HG03066 (cell line): ENCODE results near the gene PP2D1.
"Not testable (repeated sequence)": the region's sequence is repeated elsewhere in the genome, so short reads cannot be mapped to it uniquely, and the experiment has no call there.

Experiments used
- ATAC-seq: cut with Tn5 transposase; IDR thresholded peaks from one replicate; pipeline ENCODE4 v1.9.1; 2021; ENCODE audit warnings: low read depth; ENCODE audit not compliant: unreplicated experiment

PP2D1 gene

DNA sequence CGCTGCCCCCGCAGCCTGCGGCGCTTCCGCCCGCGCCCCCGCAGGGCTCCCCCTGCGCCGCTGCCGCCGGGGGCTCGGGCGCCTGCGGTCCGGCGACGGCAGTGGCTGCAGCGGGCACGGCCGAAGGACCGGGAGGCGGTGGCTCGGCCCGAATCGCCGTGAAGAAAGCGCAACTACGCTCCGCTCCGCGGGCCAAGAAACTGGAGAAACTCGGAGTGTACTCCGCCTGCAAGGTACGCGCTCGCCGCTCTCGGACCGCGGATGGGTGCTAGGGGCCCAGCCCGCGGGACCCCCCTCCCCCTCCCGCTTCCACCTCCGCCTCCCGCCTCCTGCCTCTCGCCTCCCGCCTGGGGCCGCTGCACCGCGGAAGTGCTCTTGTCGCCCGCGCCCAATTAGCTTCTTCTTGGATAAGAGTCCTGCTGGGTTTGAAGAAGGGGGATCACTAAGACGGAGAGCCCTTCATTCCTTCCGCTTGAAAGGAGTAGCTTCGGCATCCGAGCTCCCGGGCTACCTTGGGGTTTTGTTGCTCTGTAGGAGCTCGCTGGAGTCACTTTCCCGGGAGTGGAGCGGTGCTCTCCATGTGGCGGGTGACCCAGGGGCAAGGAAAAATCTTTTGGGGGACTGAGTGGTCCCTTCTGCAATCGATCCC lies 28.6 kb upstream of the PP2D1 start:
- peak; percentile 43 for ATAC-seq

DNA sequence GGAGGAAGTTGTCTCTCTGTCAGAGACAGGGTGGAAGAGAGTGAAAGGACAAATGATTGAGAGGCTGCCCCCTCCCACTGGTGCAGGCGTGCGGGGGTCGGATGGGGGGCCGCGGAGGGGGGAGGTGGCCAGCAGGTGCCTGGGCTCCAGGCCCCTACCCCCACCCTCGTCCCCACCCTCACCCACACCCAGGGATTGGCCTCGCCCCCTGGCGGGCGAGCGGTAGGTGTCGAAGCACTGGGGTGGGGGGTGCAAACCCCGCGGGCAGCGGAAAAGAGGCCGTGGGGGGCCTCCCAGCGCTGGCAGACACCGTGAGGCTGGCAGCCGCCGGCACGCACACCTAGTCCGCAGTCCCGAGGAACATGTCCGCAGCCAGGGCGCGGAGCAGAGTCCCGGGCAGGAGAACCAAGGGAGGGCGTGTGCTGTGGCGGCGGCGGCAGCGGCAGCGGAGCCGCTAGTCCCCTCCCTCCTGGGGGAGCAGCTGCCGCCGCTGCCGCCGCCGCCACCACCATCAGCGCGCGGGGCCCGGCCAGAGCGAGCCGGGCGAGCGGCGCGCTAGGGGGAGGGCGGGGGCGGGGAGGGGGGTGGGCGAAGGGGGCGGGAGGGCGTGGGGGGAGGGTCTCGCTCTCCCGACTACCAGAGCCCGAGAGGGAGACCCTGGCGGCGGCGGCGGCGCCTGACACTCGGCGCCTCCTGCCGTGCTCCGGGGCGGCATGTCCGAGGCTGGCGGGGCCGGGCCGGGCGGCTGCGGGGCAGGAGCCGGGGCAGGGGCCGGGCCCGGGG lies 27.9 kb upstream of the PP2D1 start, which contains the start of gene KAT2B:
Gene KAT2B, plus strand, starts transcription at position 682 of the 783 bp plus-strand sequence. Its CDS starts 32 bp downstream, at position 714.
- peak; percentile 42 for ATAC-seq

DNA sequence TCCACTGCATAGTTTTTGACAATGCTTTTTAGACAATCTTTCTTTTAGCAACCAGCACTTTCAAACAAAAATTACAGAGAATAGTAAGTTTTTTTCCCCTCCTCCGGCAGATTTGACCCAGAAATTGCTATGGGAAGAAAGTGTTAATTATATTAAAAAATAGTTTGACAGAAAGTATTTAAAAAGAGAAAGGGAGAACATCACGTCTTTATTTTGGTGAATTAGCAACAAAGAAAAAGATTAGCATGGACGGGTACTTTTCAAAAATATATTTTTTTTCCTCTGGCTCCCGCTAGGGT lies 27.4 kb upstream of the PP2D1 start:
- ATAC-seq, result no peak

DNA sequence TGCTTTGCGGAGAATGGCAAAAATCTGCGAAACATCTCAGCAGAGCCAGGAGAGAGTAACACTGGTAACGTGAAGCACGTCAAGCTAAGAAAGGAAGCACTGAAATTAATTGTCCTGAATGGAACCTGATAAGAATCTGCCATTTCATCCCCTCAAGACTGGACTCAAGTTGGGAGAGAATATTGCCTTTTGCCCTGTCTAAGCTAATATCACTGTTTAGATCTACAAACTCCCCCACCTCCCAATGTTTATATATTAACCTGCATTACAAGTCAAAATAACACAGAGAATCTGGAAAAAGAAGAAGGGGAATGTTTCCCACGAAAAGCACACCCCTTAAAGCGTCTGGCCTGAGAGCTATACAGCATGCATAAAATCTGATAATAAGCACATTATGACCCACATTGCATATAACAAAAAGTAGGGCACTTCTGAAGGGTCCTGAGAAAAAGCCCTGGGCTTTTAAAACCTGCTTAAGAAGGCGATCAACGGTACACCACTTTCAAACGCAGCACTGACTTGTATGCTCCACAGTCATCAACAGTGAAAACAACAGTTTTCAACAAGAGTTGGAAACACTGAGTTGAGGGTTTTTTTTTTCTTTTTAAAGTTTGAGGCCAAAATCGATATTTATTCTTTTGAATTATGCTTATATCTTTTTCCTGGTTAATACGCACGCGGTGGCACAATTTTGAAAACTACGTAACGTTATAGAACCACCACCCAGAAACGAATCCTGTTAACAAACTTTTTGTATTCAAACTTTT lies 26.8 kb upstream of the PP2D1 start:
- no peak for ATAC-seq

DNA sequence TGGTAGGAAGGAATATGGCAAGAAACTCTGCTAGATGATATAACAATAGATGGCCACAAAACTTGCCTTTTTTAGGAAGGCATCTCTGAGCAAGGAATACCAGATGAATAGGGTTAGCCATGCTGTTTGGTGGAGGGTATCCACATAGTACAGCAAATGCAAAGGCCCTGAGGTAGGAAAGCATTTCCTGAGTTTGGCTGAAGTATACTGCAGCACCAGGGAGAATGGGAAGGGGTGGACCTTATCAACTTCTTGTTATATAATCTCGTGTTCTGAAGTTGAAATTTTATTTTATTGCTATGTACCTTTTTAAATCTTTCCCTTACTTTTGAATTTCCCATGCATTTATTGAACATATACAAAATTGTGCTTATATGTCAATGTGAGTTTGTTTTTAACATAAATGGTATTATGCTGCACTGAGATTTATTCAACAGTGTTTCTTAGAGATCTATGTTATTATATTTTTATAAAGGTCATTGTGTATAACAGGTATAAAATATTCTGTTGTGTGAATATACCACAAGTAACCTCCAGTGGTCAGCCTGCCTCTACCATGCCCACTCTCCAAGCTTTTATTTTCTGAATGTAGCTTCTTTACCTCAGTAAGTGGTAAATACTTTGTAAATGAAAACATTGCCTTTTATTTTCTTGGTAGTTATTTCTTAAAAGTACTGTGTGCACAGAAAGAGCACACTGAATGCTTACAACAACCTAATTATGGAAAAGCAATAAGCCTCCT lies 25.4 kb upstream of the PP2D1 start:
- no peak for ATAC-seq

DNA sequence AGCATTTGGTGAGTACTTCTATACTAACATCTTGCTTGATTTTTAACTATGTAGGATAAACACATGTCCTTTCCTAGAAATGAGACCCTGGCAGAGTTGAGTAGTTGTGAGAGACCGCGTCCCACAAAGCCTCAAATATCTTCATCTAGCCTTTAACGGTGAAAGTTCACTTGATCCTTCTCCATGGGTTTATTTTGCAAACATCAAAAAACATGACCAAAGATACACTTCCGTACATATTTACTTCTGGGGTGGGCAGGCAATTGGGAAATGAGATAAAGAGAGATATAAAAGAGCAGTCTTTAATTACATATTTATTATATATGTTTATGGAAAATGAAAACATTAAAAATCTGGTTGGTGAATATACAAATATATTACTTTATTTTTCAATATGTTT lies 23.0 kb upstream of the PP2D1 start:
- no peak for ATAC-seq

DNA sequence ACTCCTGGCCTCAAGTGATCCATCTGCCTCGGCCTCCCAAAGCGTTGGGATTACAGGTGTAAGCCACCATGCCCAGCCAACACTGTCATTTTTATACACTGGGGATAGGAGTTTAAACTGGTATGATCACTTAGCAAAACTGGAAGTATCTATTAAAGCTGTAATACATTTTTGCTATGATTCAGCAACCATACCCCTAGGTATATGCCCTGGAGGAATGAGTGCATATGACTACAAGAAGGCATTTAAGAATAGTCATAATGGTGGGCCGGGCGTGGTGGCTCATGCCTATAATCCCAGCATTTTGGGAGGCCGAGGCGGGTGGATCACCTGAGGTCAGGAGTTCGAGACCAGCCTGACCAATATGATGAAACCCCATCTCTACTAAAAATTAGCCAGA lies 19.9 kb upstream of the PP2D1 start:
- not testable (repeated sequence) for ATAC-seq

DNA sequence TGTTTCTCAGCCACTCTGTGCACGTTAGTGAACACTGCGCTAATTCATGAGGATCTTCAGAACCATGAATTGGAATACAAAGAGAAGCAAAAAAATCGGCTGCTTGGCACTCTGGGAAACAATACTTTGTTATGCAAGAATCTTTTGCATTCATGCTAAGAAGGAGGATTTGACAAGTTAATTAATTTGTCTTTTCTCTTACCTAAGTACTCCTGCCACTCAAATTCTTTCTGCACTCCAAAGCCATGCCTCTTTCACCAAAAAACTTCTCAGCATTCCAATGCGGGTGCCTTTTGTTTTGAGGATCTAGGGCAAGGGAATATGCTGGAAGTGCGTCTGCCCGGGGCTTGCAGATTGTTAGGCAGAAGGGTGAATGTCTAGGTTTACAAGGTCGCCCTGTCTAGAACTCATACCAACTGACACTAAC lies 16.9 kb upstream of the PP2D1 start:
- no peak for ATAC-seq

DNA sequence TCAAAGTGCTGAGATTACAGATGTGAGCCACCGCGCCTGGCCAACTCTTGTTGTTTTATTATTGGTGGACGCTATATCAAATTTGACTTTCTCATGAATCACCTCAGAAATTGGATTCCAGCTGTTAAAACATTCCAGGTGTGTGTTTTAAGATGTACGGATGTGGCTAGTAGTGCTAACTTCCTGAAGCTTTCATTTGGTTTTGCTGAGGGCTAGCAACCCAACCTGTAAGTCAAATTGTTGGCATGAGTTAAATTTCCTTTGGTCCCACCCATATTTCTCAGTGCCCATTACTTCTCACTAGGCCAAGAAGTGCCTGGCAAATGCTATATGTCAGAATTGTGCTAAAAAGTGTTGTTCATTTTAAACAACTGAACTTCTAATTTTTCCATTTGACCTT lies 15.1 kb upstream of the PP2D1 start:
- no peak for ATAC-seq

DNA sequence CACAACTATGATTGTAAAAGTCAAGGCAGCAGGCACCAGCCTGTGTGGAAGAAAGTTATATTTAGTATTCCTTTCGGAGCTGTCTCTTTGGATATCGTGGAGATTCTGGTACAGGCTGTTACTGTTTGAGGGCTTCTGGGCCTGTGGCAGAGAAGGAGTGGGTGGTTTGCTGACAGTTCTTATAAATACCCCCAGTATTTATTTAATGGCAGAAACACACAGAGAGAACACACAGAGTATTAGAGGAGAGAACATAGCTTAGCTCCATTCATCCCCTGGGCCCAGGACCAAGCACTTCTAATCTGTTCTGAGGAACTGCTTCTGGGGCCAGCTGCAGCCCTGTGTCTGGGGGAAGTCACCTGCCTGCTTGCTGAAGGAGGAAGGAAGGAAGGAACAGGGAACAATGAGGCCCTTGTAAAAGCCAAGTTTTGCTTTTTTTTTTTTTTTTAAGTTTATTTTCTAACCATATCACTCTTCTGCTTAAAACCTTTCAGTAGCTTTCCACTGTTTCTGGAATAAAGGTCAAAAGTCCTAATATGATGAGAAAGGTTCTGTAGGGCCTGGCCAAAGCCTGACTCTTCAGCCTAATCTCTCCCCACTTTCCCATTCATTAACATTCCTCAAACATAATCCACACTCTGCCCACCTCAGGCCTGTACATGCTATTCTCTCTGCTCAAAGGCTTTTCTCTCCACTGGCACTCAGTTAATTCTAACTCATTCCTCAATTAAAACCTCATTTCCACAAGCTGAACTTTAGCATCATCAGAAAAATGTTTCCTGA lies 11.8 kb upstream of the PP2D1 start:
- no peak for ATAC-seq

DNA sequence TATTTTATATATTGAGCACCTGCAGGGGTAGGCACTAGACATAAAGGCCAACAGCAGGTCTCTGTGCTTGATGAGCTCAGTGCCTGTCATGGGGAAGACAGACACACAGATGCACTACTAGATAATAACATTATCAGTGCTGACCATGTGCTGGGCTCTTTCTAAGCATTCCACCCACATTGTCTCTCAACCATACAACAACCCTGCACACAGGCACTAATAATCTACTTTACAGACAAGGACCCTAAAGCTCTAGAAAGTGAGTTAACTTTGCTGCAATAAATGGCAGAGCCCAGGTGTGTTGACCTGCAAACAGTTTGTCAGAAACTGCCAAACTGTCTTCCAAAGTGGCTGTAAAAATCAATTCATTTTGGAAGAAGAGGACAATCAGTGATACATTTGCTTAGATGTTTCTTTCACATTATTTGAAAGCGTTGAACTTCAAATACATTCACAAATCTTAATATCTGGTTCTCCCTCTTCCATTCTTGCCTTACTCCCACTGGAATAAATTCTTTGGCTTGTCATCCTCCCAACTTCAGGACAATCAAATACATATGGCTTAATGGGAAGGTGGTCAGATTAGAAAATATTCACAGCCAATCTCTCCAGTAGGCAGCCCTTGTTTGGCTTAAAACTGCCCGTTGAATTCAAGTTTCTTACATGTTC lies 11.0 kb upstream of the PP2D1 start:
- no peak for ATAC-seq

DNA sequence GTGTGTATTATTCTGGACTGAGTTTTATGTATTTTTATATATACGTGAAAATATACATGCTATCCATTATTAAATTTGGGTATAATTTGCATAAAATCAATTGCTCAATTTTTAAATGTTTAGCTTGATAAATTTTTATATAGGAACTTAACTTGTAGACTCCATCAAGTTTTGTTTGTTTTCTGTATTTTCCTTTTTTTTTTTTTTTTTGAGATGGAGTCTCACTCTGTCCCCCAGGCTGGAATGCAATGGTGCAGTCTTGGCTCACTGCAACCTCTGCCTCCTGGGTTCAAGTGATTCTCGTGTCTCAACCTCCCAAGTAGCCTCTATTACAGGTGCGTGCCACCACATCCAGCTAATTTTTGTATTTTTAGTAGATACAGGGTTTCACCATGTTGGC lies 4.0 kb upstream of the PP2D1 start:
- not testable (repeated sequence) for ATAC-seq

DNA sequence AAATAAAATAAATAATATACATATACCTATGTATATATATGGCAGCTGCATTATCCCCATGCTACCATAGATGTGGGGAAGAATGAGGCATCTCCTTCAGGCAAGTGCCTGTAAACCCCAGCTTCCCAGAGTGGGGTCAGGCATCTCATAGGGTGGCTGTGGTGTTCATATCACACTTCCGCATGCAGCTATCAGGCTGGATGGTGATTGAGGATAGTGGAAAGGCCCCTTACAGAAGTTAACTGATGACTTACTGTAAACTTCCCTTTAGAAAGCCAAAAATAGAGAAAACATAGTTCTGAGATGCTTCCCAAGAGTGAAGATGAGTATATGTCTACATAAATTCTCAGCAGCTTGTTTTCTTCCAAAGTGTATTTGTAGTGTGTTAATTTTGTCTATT lies 3.5 kb upstream of the PP2D1 start:
- no peak for ATAC-seq

DNA sequence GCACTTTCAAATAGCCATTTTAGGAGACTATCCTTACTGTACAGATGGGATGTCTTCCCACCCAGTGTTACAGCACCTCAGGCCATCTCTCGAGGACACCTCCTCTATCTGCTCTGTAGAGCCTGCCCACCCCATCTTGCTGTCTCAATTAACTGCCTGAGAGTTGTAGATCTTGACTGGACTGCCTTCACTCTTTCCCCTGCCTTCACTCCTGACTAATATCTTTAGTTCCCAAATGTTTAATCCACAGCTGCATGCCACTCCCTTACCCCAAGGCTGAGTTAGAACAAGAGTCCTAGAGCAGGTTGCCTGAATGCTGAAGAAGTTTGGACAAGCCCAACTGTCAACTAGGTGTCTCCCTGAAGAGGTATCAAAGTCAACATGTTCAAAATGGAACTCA lies 1.3 kb upstream of the PP2D1 start:
- ATAC-seq, result no peak

DNA sequence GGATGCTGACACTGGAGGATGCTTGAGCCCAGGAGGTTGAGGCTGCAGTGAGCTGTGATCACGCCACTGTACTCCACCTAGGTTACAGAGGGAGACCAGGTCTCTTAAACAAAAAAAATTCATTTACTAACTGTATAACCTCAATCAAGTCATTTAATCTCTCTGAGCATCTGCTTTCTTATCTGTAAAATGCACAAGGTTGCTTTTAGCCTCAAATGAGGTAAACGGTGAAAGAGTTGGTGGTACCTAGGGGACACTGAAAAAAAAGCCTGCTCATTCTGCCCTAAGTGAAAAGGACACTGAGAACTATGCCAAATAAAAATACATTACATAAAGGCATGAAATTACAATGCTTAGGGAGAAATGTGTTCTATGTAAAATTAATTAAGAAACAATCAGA lies 3.4 kb downstream of the PP2D1 start:
- no peak for ATAC-seq

DNA sequence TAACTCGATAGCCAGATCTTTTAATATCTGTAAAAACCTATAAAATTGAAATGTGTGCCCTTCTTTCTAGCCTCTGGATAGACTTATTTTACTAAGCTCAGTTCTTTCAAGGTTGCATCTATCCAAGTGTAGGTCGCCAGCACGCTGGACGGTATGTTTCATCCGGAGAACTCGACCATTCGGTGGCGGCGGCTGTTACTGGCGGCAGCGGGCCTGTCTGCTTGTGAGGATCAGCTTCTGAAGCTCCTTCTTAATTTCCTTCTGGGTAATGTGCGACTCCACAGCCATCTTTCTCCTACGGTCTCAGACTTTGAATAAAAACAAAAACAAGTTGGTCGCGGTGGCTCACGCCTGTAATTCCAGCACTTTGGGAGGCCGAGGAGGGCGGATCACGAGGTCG lies 4.1 kb downstream of the PP2D1 start:
- no peak for ATAC-seq

DNA sequence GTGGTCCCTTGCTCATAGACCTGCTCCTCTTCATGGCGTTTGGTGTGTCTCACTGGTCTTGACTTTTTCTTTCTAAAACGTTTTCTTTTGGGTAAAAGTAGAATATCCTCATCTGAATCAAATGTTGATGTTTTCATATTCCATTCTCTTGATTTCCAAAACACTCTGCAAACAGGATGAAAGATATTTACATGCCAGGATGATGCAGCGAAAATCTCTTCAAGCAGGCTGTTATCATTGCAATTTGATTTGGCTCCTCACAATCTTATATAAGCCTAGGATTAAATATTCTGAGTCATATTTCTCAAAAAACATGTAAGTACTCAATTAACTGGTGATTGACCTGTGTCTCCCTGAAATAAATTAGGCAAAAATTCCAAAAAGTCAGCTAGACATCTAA lies 10.1 kb downstream of the PP2D1 start:
- ATAC-seq, result no peak

DNA sequence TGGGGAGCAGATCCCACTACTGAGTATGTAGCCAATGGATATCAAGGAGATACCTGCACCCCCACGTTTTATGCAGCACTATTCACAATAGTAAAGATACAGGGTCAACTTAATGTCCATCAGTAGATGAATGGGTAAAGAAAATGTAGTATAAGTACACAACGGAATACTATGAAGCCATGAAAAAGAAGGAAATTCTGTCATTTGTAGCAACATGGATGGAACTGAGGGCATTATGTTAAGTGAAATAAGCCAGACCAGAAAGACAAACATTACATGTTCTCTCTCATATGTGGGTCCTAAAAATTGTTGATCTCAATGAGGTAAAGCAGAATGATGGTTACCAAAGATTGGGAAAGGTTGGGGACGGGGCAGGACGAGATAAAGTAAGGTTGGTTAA lies 14.6 kb downstream of the PP2D1 start:
- no peak for ATAC-seq

DNA sequence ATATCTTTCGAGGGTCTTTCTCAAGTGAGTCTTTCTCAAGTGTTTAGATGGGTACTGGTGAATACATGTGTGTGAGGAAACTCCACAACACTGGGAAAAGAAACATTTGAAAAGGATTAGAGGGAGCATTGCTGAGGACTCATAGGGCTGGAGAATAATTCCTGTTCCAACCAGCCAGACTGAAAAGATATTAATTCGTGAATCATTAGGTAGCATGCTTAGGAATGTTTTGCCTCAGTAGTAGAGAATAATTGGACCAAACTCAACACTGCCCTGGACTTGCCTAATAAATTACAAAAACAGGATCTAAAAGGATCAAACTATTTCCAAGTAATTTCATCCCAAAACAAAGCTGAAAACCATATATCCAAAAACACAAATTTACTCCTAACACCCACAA lies 17.3 kb downstream of the PP2D1 start:
- no peak for ATAC-seq

DNA sequence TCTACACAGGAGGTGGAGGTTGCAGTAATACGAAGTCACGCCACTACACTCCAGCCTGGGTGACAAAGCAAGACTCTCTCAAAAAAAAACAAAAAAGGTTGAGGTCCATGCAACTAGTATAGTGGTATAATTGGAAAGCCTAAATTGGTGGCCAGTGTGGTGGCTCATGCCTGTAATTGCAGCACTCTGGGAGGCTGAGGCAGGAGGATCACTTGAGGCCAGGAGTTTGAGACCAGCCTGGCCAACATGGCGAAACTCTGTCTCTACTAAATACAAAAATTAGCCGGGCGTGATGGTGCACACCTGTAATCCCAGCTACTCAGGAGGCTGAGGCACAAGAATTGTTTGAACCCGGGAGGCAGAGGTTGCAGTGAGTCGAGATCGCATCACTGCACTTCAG lies 23.2 kb downstream of the PP2D1 start:
- ATAC-seq, result not testable (repeated sequence)
